ENCODE data around the gene CPSF2. TPM values are rescaled to one million over a fixed set of nuclear protein-coding genes. Genes with fewer than 3 reads are reported as not detected.
"Not testable (repeated sequence)": the region's sequence is repeated elsewhere in the genome, so short reads cannot be mapped to it uniquely, and the experiment has no call there.

CPSF2 gene
- total RNA-seq, 1 donor from 2014 or later = 80.3 TPM

DNA sequence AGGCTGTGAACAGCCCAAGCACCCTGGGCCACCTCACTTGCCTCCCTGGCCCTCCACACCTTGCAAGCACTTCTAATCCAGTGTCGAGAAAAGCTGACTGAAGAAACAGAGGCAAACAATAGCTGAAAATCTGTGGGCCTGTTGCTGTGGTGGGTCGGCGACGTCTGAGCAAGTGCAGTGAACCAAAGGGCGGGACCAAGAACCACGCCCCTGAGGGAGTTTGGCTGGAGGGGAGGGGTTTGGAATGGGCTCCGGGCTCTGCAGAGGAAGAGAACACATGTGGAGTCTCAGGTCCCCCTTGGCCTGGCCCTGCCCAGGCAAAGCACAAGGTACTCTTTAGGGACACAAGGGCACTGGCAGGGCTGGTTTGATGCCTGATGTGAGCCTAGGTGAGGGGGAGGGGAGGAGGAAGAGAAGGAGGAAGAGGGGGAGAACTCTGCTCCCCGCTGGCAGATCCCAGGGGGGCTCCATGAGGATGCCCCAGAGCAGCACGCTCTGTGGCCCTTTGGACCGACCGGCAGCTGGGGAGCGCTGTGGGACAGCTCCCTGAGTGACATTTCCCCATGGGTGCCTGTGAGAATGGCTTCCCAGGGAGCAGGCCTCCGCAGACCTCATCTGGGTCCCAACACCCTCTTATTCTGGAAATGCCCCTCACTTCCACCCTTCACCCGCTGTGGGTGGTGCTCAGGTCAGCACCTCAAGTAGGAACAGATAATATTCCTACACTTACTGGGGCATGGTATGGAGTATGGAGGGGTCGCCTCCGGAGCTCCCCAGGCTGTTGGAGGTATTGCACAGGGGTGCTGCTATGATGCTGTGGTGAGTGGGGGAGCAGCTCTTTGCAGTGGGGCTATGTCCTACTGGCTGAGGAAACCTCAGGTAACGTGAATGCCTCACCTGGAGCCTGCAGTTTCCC, 85.5 kb downstream of the CPSF2 start:
- H3K4me1 Mint-ChIP-seq (ENCODE audit: unreplicated experiment) = peaks cover 6% of the 10 kb centered on the region
- no peak overlapping the region for H3K27ac Mint-ChIP-seq (ENCODE audit: unreplicated experiment)
- peaks cover 5% of the 10 kb centered on the region for H3K9me3 Mint-ChIP-seq (ENCODE audit: unreplicated experiment)
- H3K27me3 Mint-ChIP-seq (ENCODE audit: unreplicated experiment) = peaks cover 10% of the 10 kb centered on the region
- TF ChIP-seq, protein P1, sequence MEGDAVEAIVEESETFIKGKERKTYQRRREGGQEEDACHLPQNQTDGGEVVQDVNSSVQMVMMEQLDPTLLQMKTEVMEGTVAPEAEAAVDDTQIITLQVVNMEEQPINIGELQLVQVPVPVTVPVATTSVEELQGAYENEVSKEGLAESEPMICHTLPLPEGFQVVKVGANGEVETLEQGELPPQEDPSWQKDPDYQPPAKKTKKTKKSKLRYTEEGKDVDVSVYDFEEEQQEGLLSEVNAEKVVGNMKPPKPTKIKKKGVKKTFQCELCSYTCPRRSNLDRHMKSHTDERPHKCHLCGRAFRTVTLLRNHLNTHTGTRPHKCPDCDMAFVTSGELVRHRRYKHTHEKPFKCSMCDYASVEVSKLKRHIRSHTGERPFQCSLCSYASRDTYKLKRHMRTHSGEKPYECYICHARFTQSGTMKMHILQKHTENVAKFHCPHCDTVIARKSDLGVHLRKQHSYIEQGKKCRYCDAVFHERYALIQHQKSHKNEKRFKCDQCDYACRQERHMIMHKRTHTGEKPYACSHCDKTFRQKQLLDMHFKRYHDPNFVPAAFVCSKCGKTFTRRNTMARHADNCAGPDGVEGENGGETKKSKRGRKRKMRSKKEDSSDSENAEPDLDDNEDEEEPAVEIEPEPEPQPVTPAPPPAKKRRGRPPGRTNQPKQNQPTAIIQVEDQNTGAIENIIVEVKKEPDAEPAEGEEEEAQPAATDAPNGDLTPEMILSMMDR (IDR thresholded peaks at IDR 0.05; ENCODE audit: unreplicated experiment) = no peak
- peaks cover 3% of the 10 kb centered on the region for H3K36me3 Mint-ChIP-seq (ENCODE audit: low read depth, unreplicated experiment)
- H3K4me3 Mint-ChIP-seq (ENCODE audit: unreplicated experiment) = no peak overlapping the region
- no peak for DNase-seq (ENCODE audit: low spot score)

DNA sequence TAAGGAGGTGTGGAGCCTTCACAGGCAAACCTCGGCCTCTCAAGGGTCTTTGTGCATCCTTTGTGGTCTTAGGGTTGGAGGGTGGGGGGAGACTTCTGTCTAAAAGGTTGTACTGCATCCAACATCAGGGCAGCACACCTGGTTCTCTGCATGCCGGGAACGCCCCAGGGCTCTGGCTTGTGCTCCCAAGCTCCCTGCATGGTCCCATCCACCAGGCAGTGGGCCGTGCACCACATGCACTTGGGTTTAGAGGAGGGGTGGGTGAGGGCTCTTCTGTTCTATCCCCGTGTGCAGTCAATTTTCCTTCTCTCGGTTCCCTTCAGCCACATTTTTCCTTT, 86.1 kb downstream of the CPSF2 start:
- TF ChIP-seq, protein P1 (IDR thresholded peaks at IDR 0.05; ENCODE audit: unreplicated experiment) = no peak
- Mint-ChIP-seq H3K27me3 (ENCODE audit: unreplicated experiment) (peaks cover 8% of the 10 kb centered on the region), H3K27ac (ENCODE audit: unreplicated experiment) (no peak overlapping the region), H3K9me3 (ENCODE audit: unreplicated experiment) (peaks cover 5% of the 10 kb centered on the region), H3K36me3 (ENCODE audit: low read depth, unreplicated experiment) (peaks cover 3% of the 10 kb centered on the region), H3K4me3 (ENCODE audit: unreplicated experiment) (no peak overlapping the region), H3K4me1 (ENCODE audit: unreplicated experiment) (peaks cover 6% of the 10 kb centered on the region)
- DNase-seq (ENCODE audit: low spot score) = no peak

DNA sequence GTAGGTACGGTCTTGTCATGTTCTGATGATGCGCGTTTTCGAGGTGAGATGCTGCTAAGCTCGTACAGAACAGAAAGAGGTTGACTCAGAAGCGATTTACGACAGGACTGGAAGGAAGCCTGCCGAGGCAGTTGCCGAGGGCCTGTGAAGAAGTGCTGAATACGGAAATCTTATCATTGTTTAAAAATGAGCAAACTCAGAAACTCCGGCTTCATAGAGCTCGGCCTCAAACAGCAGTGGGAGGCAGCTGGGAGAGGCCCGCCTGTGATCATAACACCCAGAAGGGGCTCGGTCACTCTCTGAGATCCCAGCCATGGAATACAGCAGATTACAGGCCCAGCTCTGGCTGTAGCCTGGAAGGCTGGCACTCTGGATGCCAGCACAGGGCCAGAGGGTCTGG, 87.4 kb downstream of the CPSF2 start:
- Mint-ChIP-seq H3K36me3 (ENCODE audit: low read depth, unreplicated experiment) (peaks cover 3% of the 10 kb centered on the region), H3K27me3 (ENCODE audit: unreplicated experiment) (peaks cover 7% of the 10 kb centered on the region), H3K9me3 (ENCODE audit: unreplicated experiment) (peaks cover 5% of the 10 kb centered on the region), H3K4me1 (ENCODE audit: unreplicated experiment) (peaks cover 6% of the 10 kb centered on the region), H3K4me3 (ENCODE audit: unreplicated experiment) (peak overlapping the region; percentile 34), H3K27ac (ENCODE audit: unreplicated experiment) (no peak overlapping the region)
- no peak for DNase-seq (ENCODE audit: low spot score)
- TF ChIP-seq, protein P1 (IDR thresholded peaks at IDR 0.05; ENCODE audit: unreplicated experiment) = no peak

DNA sequence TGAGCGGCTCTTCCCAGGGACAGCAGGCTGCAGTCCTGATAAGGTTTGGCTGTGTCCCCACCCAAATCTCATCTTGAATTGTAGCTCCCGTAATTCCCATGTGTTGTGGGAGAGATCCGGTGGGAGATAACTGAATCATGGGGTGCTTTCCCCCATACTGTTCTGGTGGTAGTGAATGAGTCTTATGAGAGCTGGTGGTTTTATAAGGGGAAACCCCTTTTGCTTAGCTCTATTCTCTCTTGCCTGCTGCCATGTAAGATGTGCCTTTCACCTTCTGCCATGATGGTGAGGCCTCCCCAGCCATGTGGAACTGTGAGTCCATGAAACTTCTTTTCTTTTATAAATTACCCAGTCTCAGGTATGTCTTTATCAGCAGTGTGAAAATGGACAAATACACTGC, 91.4 kb downstream of the CPSF2 start:
- not testable (repeated sequence) for H3K27ac Mint-ChIP-seq (ENCODE audit: unreplicated experiment); H3K4me3 Mint-ChIP-seq (ENCODE audit: unreplicated experiment); H3K27me3 Mint-ChIP-seq (ENCODE audit: unreplicated experiment); H3K36me3 Mint-ChIP-seq (ENCODE audit: low read depth, unreplicated experiment); H3K4me1 Mint-ChIP-seq (ENCODE audit: unreplicated experiment); H3K9me3 Mint-ChIP-seq (ENCODE audit: unreplicated experiment); DNase-seq (ENCODE audit: low spot score)

DNA sequence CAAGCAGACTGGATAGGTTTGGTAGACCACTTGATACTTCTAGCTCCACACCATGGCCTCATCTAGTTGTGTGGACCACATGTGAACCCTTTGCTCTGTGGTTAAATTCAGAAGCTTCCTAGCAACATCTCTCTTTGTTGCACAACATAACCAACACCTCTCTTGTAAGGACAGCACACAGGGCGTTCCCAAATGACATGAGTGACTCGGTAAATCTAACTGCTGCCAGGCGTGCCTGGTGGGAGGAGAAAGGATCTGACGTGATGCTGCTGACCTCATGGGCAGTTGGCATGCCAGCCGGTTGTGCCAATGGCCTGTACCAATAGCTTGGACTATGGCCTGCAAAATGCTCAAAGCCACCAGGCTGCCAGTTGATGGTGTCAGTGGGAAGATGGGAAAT, 93.8 kb downstream of the CPSF2 start:
- Mint-ChIP-seq H3K4me1 (ENCODE audit: unreplicated experiment) (no peaks in the 10 kb centered on the region), H3K9me3 (ENCODE audit: unreplicated experiment) (no peaks in the 10 kb centered on the region), H3K4me3 (ENCODE audit: unreplicated experiment) (no peak overlapping the region), H3K27me3 (ENCODE audit: unreplicated experiment) (no peaks in the 10 kb centered on the region), H3K27ac (ENCODE audit: unreplicated experiment) (no peak overlapping the region), H3K36me3 (ENCODE audit: low read depth, unreplicated experiment) (no peaks in the 10 kb centered on the region)
- DNase-seq (ENCODE audit: low spot score) = no peak
- TF ChIP-seq, protein P1 (IDR thresholded peaks at IDR 0.05; ENCODE audit: unreplicated experiment) = no peak

Data from endothelial cell (in vitro differentiated cells).